Activated CD8-positive, alpha-beta T cell treated with anti-CD3 and anti-CD28 coated beads for 36 hours (primary cell): Measurements from ENCODE around the gene NEURL1B. TPM values are rescaled to one million over a fixed set of nuclear protein-coding genes. Genes with fewer than 3 reads are reported as not detected.

Experiments used
- ATAC-seq: fragments of 200-7000 bp; cut with Tn5 transposase; one replicate; pipeline ENCODE4 v1.10.0; 2021; ENCODE audit warnings: mild to moderate bottlenecking, moderate library complexity
- CTCF ChIA-PET: fragments of 350-600 bp; sonication (Branson Sonifier 250); formaldehyde crosslinking; loops from one replicate; lab custom pipeline; 2021; ENCODE audit warnings: antibody characterized with exemption; lab: Charles Lee
- POLR2A ChIA-PET: fragments of 350-600 bp; sonication (Branson Sonifier 250); formaldehyde crosslinking; loops from one replicate; lab custom pipeline; 2021; ENCODE audit warnings: antibody characterized with exemption; lab: Charles Lee
- DNase-seq: peaks from one replicate; pipeline ENCODE4 v3.0.0-alpha.2; 2020
- H3K27ac Mint-ChIP-seq: one replicate; pipeline ENCODE4 v1.8.0; 2021; ENCODE audit warnings: mild to moderate bottlenecking, mixed read lengths
- H3K27me3 Mint-ChIP-seq: one replicate; pipeline ENCODE4 v1.8.0; 2021; ENCODE audit warnings: mixed read lengths
- H3K36me3 Mint-ChIP-seq: one replicate; pipeline ENCODE4 v1.8.0; 2021; ENCODE audit warnings: low read depth, mixed read lengths
- H3K4me1 Mint-ChIP-seq: one replicate; pipeline ENCODE4 v1.8.0; 2021; ENCODE audit warnings: low read depth, mixed read lengths
- H3K4me3 Mint-ChIP-seq: one replicate; pipeline ENCODE4 v1.8.0; 2021; ENCODE audit warnings: mild to moderate bottlenecking, moderate library complexity, mixed read lengths
- H3K9me3 Mint-ChIP-seq: one replicate; pipeline ENCODE4 v1.8.0; 2021; ENCODE audit warnings: mixed read lengths
- intact Hi-C: fragments of 100-400 bp; cut with micrococcal nuclease; formaldehyde crosslinking; loops from one replicate; pipeline ENCODE4 v1.10.0; 2022
- total RNA-seq, 2 experiments: library from RNA; stranded (reverse); gene quantifications; one replicate each; pipeline ENCODE4 v1.2.3, GENCODE V29; 2021
- TF ChIP-seq, protein P1 (sequence below): fragments of 200-600 bp; IDR thresholded peaks from one replicate; pipeline ENCODE4 v1.8.0; 2022; ENCODE audit warnings: antibody characterized with exemption, mild to moderate bottlenecking

Gene NEURL1B
- total RNA-seq, 2 experiments from 2014 or later, result 0.18 to 0.22 TPM

DNA sequence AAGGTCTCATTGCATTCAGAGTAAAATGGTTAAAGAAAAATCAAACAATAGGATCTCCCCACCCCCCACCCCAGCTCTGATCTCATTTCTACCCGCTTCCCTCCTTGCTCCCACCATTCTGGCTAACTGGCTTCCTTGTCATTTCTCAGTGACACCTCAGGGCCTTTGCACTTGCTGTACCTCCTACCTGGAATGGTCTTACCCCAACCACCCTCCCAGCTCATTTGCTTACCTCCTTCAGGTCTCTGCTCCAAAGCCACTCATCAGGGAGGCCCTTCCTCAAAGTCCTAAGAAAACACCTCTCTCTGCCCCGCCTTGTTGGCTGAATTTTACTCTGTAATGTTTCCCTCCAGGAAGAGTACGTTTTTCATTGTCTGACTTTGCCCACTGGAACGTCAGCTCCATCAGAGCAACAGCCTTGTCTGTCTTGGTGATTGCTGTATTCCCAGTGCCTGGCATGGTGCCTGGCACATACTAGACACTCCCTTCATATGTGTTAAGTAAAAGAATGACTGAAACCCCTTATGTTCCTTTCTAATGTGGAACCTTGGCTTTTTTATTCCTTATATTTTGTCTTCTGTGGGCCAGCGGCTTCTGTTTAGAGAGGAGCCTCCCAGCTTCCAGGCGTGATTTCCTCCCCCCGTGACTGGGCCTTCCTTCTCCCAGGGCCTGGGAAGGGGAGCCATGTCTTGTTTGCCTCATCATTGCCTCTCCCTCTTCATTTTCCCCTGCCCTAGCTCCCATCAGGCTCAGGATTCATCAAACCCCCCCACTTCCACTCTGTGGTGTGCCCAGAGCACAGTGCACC, 26.9 kb downstream of the NEURL1B start:
- ChIA-PET CTCF (no interaction called here), POLR2A (no interaction called here)
- DNase-seq (no peak), ATAC-seq (no peak)
- TF ChIP-seq, protein P1, sequence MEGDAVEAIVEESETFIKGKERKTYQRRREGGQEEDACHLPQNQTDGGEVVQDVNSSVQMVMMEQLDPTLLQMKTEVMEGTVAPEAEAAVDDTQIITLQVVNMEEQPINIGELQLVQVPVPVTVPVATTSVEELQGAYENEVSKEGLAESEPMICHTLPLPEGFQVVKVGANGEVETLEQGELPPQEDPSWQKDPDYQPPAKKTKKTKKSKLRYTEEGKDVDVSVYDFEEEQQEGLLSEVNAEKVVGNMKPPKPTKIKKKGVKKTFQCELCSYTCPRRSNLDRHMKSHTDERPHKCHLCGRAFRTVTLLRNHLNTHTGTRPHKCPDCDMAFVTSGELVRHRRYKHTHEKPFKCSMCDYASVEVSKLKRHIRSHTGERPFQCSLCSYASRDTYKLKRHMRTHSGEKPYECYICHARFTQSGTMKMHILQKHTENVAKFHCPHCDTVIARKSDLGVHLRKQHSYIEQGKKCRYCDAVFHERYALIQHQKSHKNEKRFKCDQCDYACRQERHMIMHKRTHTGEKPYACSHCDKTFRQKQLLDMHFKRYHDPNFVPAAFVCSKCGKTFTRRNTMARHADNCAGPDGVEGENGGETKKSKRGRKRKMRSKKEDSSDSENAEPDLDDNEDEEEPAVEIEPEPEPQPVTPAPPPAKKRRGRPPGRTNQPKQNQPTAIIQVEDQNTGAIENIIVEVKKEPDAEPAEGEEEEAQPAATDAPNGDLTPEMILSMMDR, result no peak
- H3K27me3 Mint-ChIP-seq, result peaks cover 2% of the 10 kb centered on the region
- H3K9me3 Mint-ChIP-seq, result no peaks in the 10 kb centered on the region
- H3K36me3 Mint-ChIP-seq, result no peaks in the 10 kb centered on the region
- H3K27ac Mint-ChIP-seq, result no peak overlapping the region
- no peaks in the 10 kb centered on the region for H3K4me1 Mint-ChIP-seq
- H3K4me3 Mint-ChIP-seq, result no peak overlapping the region
- intact Hi-C loops, result no loop called here

DNA sequence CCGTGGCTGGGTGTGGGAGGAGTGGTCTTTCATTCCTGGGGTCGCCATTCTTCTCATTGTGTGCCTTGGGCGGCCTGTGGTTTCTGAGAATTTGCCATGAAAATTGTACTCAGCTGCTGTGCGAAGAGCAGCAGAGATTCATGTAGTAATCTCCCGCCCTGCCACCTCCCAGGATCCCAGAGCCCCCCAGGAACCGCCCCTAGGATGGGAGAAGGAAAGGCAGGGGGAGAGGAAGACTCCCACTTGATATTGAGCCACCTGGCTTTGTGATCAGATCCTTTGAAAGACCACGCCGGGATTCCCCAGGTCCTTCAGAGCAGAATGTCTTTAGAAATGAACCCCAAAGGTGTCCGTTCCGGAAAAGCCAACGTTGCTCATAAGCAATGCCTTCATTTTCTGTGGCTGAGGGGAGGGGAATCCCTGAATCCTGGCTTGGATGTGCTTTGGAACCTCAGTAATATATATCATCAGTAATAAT, 27.6 kb downstream of the NEURL1B start:
- H3K4me1 Mint-ChIP-seq, result no peaks in the 10 kb centered on the region
- no peak overlapping the region for H3K27ac Mint-ChIP-seq
- H3K27me3 Mint-ChIP-seq, result peaks cover 2% of the 10 kb centered on the region
- ChIA-PET CTCF (no interaction called here), POLR2A (no interaction called here)
- H3K4me3 Mint-ChIP-seq, result no peak overlapping the region
- no peaks in the 10 kb centered on the region for H3K9me3 Mint-ChIP-seq
- TF ChIP-seq, protein P1, result no peak
- DNase-seq (no peak), ATAC-seq (no peak)
- H3K36me3 Mint-ChIP-seq, result no peaks in the 10 kb centered on the region
- intact Hi-C loops, result no loop called here

DNA sequence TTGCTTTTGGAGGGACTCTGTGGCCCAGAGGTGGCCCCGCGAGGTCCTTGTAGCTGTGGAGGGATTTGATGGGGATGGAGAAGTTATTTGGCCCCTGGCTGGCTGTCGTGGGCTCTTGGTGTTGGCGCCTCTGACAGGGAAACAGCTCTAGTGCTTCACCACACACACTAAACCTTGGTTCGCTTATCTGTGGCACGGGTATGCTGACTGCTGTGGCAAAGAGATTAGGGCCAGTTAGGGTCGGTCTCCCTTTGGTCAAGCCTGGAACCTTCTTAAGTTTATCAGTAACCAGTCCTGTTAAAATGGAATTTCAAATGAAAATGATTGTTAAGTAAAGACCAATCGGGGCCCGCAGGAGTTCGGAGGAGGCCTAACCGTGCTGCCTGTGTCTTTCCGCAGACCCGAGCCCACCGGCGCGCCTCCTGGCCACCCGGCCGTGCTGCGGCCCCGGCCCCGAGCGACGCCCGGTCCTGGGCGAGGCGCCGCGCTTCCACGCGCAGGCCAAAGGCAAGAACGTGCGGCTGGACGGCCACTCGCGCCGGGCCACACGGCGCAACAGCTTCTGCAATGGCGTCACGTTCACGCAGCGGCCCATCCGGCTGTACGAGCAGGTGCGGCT, 28.4 kb downstream of the NEURL1B start:
- no peaks in the 10 kb centered on the region for H3K36me3 Mint-ChIP-seq
- H3K4me1 Mint-ChIP-seq, result no peaks in the 10 kb centered on the region
- H3K27me3 Mint-ChIP-seq, result no peaks in the 10 kb centered on the region
- TF ChIP-seq, protein P1, result no peak
- ATAC-seq, result no peak
- H3K4me3 Mint-ChIP-seq, result no peak overlapping the region
- no peak overlapping the region for H3K27ac Mint-ChIP-seq
- H3K9me3 Mint-ChIP-seq, result no peaks in the 10 kb centered on the region
- no peak for DNase-seq
- POLR2A ChIA-PET, result no interaction called here
- CTCF ChIA-PET, result no interaction called here
- intact Hi-C loops, result no loop called here

DNA sequence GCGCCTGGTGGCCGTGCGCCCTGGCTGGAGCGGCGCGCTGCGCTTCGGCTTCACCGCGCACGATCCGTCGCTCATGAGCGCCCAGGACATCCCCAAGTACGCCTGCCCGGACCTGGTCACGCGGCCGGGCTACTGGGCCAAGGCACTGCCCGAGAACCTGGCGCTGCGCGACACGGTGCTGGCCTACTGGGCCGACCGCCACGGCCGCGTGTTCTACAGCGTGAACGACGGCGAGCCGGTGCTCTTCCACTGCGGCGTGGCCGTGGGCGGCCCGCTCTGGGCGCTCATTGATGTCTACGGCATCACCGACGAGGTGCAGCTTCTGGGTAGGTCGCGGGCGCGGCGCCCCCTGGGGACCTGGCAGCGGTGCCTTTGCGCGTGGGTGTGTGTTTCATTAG, 28.9 kb downstream of the NEURL1B start:
- no peak overlapping the region for H3K4me3 Mint-ChIP-seq
- H3K27ac Mint-ChIP-seq, result no peak overlapping the region
- no peaks in the 10 kb centered on the region for H3K27me3 Mint-ChIP-seq
- POLR2A ChIA-PET, result no interaction called here
- DNase-seq (no peak), ATAC-seq (no peak)
- TF ChIP-seq, protein P1, result no peak
- no peaks in the 10 kb centered on the region for H3K36me3 Mint-ChIP-seq
- intact Hi-C loops, result no loop called here
- H3K9me3 Mint-ChIP-seq, result no peaks in the 10 kb centered on the region
- CTCF ChIA-PET, result no interaction called here
- no peaks in the 10 kb centered on the region for H3K4me1 Mint-ChIP-seq

DNA sequence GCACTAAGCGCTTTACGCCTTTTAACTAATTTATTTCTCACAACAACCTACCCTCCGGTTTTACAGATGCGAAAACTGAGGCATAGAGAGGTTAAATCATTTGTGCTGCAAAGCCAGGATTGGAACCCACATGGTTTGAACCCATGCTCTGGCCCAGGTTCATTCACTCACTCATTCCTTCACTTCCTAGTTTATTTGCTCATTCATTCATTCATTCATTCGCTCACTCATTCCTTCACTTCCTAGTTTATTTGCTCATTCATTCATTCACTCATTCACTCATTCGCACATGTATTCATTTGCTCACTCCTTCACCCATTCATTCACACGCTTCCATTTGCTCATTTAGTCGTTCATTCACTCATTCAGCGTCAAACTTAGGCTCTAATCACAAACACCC, 29.4 kb downstream of the NEURL1B start:
- ATAC-seq (no peak), DNase-seq (no peak)
- no peaks in the 10 kb centered on the region for H3K4me1 Mint-ChIP-seq
- TF ChIP-seq, protein P1, result no peak
- POLR2A ChIA-PET, result no interaction called here
- no peaks in the 10 kb centered on the region for H3K27me3 Mint-ChIP-seq
- intact Hi-C loops, result no loop called here
- no peaks in the 10 kb centered on the region for H3K9me3 Mint-ChIP-seq
- CTCF ChIA-PET, result no interaction called here
- H3K27ac Mint-ChIP-seq, result no peak overlapping the region
- H3K36me3 Mint-ChIP-seq, result no peaks in the 10 kb centered on the region
- no peak overlapping the region for H3K4me3 Mint-ChIP-seq
